ENCODE results near the gene CCDC148.

Gene CCDC148

GRCh38 chr2:158212301-158212700, 244.3 kb downstream of the CCDC148 start:
- DNase-seq (ENCODE audit: low spot score) = no peak

DNA sequence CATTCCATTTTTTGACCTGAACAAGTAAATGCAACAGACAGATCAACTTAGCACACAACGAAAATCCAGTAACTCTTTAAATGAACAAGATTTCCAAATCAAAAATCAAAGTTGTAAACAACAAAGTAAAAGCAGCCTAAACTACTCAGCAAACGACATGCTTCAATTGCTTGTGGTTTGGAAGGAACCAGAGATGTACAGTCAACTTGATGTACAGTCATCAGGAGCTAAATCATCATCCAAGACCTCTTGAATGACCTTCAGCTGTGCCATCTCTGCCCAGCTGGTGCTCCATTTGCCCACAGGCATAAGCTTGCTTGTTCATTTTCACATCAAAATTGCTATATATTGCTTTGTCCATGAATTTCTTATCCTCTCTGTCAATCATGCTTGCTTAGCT, 245.1 kb downstream of the CCDC148 start:
- no peak for DNase-seq (ENCODE audit: low spot score)

DNA sequence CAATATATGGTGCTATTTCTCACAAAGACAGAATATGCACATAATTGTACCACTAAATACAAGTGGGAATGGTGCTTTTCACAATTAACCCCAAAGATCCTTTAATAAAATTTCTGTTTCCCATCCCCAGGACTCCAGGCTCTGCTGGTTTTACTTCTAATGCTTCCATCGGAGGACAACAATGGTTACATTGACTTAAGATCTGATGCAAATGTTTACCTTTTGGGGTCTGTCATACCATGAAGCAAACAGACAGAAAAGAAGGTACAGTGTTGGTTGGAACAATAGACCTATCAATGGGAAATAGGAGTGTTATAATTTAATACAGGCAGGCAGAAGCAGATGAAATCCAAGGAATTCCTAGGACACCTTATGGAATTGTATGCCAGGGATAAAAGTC, 249.2 kb downstream of the CCDC148 start:
- no peak for DNase-seq (ENCODE audit: low spot score)

DNA sequence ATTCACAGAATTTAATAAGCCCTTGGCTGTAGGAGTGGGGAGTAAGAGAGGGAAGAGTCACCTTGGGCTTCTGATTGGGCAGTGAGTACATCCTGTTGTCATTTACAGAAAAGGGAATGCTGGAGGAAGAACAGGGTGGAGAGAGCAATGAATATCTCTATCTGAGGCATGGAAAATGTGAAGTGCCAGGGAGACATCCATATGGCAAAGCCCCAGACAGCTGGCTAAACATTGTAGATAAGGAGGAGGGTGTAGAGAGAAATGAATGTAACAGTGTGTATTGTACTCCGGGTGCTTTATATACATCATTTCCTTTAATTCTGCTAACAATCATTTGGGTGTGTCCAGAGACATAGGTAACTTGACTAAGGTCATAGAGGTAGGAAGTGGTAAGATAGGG, 251.3 kb downstream of the CCDC148 start:
- no peak for DNase-seq (ENCODE audit: low spot score)

DNA sequence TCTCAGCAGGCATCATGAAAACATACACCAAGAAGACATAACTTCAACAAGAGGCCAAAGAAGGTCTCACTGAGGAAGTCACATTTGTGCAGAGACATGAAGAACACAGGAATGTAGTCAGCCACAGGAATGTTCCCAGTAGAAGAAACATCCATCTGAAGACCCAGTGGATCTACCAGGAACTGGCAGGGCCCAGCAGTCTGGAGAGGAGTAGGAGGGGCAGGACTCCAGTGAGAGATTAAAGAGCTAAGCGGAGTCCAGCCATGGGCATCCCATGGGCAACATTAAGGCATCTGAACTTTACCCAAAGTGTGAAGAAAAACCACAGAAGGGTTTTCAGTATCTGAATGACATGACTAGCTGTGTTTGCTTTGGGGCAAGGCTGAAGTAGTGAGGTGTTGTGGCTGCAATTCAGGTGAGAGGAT, 251.8 kb downstream of the CCDC148 start:
- no peak for DNase-seq (ENCODE audit: low spot score)

DNA sequence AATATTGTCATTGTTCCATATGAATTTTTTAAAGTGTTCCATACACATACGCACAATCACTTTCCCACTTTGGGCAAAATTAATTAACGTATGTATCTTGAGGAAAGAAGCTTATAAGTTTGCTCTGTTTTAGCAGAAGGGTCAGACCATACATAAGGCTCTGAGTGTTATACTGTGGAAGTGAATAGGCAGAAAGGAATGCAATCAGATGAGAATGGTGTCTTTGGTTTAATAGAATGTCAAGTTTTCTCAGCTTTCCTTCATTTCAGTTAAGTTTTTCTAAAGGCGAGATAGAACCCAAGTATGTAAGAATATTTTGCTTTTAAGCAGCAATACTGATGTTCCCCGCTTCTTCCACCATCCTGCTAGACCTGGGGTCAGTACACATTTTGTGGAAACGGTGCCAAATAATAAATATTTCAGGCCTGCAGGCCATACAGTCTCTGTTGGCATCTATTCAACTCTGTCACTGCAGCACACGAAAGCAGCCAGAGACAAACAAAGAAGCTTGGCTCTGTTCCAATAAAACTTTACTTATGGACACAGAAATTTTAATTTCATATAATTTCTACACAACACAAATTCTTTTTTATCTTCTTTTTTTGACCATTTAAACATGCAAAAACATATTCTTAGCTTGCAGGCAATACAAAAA, 254.3 kb downstream of the CCDC148 start:
- no peak for DNase-seq (ENCODE audit: low spot score)

DNA sequence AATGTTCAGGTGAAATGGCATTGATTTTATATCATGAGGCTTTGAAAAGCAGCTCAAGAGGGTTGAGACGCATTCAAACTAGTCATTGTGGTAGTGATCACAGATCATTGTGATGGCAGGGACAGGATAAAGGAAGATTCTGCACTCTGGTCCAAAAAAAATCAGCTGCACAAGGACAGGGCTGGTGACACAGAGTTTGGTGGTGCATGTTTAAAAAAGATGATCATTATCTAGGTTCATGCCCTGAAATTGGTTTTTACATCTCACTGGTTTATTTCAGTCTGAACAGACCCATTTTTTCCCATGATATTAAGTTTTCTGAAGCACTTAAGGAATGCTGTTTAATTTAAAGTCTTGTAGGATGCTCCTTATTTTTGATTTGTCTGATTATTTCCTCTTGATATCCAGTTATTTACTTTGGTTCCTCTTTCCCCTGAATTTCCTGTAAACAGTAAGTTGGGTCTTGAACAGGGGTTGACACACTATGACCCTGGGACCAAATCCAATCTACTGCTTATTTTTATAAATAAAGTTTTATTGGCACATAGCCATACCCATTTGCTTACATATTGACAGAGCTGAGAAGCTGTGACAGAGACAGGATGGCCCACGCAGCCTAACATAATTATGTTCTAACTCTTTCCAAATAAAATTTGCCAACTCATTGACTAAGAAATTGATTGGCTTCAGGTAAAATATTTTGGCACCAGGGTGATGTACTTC, 256.5 kb downstream of the CCDC148 start:
- no peak for DNase-seq (ENCODE audit: low spot score)

- DNase-seq (ENCODE audit: low spot score) = peak; percentile 61
Observed at GRCh38 chr2:158197940-158198339, 258.6 kb downstream of the CCDC148 start.

- DNase-seq (ENCODE audit: low spot score) = no peak
Observed at GRCh38 chr2:158194229-158194628, 262.3 kb downstream of the CCDC148 start.

DNA sequence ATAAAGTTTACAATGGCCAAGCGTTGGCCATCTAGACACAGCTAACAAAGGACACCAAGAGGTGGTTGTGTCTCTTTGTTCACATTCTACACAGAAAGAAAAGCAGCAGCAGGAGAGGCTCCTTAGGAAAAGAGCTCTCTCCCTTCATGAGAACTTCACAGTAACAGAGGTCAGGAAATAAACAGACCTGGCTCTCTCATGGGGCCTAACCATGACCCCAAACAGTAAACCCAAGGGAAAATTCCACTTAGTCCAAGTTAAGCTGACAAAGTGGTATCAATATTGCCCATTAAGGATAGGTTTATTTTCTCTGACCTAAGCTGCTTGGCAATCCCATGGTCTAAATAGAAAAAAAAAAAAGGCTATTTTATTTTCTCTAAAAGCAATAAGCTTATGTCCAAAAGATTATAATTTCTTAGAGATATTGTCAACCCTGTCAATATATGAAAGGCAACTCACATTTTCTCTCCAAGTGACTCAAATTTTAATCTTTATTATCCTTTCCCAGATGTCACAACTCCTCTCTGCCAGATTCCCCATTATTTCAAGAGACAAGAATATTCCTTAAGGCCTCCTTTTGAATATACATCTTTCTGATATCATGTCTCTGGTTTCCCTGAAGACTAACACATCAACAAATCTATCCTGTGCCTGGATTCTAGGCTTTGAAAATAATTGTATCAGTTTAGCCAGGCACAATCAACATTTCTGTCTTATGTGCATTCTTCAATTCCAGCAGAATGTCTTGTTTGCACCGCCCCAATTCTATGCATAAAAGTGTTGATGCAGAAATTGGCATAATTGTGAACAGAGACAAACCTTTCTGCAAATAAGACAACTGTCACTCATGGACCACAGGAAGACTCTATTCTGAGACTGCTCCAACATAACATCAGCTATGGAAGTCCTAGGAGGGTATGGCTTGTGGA, 263.8 kb downstream of the CCDC148 start:
- DNase-seq (ENCODE audit: low spot score) = no peak

DNA sequence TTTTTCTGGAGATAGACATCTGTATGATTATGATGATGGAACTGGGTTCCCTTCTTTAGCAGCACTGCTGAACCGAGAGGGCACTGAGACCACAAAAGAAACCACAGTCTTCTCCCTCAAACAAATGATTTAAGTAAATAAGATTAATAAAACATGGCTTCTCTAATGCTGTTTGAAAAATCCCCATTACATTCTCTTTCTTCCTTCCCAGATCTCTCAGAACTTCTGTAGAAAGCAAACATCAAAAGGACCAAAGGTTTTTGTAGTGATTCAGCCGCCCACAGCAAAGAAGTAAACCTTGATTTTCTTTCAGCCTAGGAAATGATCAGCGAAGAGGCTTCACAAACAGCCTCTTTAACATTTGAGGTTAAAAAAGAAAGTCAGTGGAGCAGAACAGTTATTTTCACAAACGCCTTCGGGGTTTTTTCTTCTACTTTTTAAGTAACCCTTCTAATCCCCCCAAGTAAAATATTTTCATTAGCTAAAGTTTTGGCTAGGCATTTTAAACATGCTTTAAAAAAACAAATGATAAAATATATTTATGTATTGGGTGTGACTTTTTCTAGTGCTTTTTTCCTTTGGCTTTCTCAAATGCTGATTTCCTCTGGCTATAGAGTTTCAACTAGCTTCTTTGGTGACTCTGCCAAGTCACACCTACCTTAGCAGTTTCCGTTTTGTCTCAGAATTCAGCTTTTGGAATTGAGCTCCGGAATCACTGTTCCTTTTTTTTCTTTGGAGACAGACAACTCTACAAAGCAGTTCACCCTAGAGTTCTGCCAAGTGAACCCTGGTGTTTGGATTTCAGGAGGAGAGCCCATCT, 265.3 kb downstream of the CCDC148 start:
- DNase-seq (ENCODE audit: low spot score) = peak; percentile 22

- DNase-seq (ENCODE audit: low spot score) = no peak
Observed at GRCh38 chr2:158189526-158189925, 267.0 kb downstream of the CCDC148 start.

GRCh38 chr2:158187908-158188307, 268.6 kb downstream of the CCDC148 start:
- no peak for DNase-seq (ENCODE audit: low spot score)

GRCh38 chr2:158184556-158185343, 271.8 kb downstream of the CCDC148 start:
- no peak for DNase-seq (ENCODE audit: low spot score)

DNA sequence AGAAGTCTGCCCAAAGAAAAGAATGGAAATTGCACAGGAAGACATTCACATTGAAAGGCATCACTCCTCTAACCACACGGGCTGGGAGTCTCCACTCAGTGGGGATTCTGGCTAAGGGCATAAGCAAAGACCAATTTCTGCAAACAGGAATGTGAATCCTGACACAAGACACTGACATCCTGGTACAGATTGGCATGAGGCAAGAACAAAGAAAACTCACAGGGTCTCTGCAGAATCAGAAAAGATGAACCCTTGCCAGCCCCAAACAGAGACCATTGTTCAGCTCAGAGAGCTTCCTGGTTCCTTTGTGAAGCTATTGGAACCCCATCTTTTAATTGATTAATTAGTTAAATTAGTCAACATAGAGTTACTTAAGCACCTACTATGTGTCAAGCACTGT, 272.6 kb downstream of the CCDC148 start:
- DNase-seq (ENCODE audit: low spot score) = no peak

- no peak for DNase-seq (ENCODE audit: low spot score)
Observed at GRCh38 chr2:158182676-158183295, 273.8 kb downstream of the CCDC148 start.

- DNase-seq (ENCODE audit: low spot score) = no peak
Observed at GRCh38 chr2:158181171-158181570, 275.4 kb downstream of the CCDC148 start.

DNA sequence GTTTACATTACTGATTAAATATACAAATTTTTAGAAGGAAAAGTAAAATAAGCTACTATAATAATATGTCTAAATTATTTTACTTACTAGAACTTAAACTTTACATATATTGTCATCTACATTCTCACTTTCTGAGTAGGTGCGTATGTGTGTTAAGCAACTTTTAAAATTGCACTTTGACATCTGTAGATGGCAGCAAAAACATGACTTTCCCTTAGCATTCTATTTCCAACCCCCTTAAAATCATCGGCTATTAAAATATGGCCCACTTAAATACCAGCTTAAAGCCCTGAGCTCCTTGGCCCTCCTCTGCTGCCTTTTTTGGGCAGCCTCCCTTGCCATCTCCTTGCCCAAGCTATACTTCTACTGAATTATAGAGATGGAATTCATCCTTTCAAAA, 276.9 kb downstream of the CCDC148 start:
- DNase-seq (ENCODE audit: low spot score) = no peak

- DNase-seq (ENCODE audit: low spot score) = no peak
Observed at GRCh38 chr2:158178646-158179045, 277.9 kb downstream of the CCDC148 start.

- DNase-seq (ENCODE audit: low spot score) = no peak
Observed at GRCh38 chr2:158174956-158175355, 281.6 kb downstream of the CCDC148 start.

GRCh38 chr2:158174495-158174894, 282.1 kb downstream of the CCDC148 start:
- no peak for DNase-seq (ENCODE audit: low spot score)

All from LoVo (cell line).